ENCODE measurements around the gene MYO10. TPM values are rescaled to one million over a fixed set of nuclear protein-coding genes. Genes with fewer than 3 reads are reported as not detected.

Gene MYO10
- total RNA-seq, 1 donor from 2014 or later: 67.0 TPM

- Histone ChIP-seq H3K27me3 (no peaks in the 10 kb centered on the region), H3K9me3 (no peaks in the 10 kb centered on the region), H3K4me1 (peaks cover 28% of the 10 kb centered on the region), H3K27ac (no peak overlapping the region), H3K36me3 (no peaks in the 10 kb centered on the region), H3K4me3 (no peak overlapping the region)
- DNase-seq (no peak), ATAC-seq (peak; percentile 78)
- intact Hi-C loops (cut with DNase I): no loop called here
- TF ChIP-seq CTCF (IDR thresholded peaks at IDR 0.05): no peak
Measured at GRCh38 chr5:16857635-16858034, 78.5 kb downstream of the MYO10 start.

DNA sequence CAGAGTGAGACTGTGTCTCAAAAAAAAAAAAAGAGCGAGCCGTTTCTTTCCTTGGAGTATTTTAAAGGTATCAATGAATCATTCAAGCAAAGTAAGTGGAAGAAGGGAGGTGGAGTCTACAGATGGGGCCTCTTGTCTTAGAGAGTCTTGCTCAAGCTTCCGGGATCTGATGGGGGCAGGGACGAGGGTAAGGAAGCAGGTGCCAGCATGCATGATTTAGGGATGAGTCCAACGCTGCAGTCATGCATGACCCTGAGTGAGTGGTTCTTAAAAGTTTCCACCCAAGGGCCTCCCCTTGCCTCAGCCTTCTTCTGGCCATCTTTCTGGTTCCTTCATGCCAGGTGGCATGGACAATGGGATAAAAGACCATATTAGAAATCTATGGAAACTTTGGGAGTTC, 79.6 kb downstream of the MYO10 start:
- Histone ChIP-seq H3K4me3 (no peak overlapping the region), H3K36me3 (no peaks in the 10 kb centered on the region), H3K9me3 (no peaks in the 10 kb centered on the region), H3K27me3 (no peaks in the 10 kb centered on the region), H3K4me1 (peaks cover 28% of the 10 kb centered on the region), H3K27ac (no peak overlapping the region)
- TF ChIP-seq CTCF (IDR thresholded peaks at IDR 0.05): no peak
- intact Hi-C loops (cut with DNase I): no loop called here
- no peak for DNase-seq
- peak; percentile 51 for ATAC-seq

- H3K4me3 ChIP-seq: no peak overlapping the region
- no peak overlapping the region for H3K27ac ChIP-seq
- DNase-seq: no peak
- TF ChIP-seq CTCF (IDR thresholded peaks at IDR 0.05): no peak
- peaks cover 28% of the 10 kb centered on the region for H3K4me1 ChIP-seq
- H3K9me3 ChIP-seq: no peaks in the 10 kb centered on the region
- intact Hi-C loops (cut with DNase I): no loop called here
- no peak for ATAC-seq
- no peaks in the 10 kb centered on the region for H3K36me3 ChIP-seq
- H3K27me3 ChIP-seq: no peaks in the 10 kb centered on the region
Measured at GRCh38 chr5:16855898-16856297, 80.2 kb downstream of the MYO10 start.

GRCh38 chr5:16855485-16855884, 80.6 kb downstream of the MYO10 start:
- intact Hi-C loops (cut with DNase I): no loop called here
- no peak overlapping the region for H3K4me3 ChIP-seq
- no peaks in the 10 kb centered on the region for H3K36me3 ChIP-seq
- DNase-seq: no peak
- no peaks in the 10 kb centered on the region for H3K9me3 ChIP-seq
- no peak for TF ChIP-seq CTCF (IDR thresholded peaks at IDR 0.05)
- H3K27me3 ChIP-seq: no peaks in the 10 kb centered on the region
- H3K27ac ChIP-seq: no peak overlapping the region
- H3K4me1 ChIP-seq: peaks cover 28% of the 10 kb centered on the region
- peak; percentile 31 for ATAC-seq

- Histone ChIP-seq H3K4me1 (peaks cover 28% of the 10 kb centered on the region), H3K4me3 (no peak overlapping the region), H3K27ac (no peak overlapping the region), H3K9me3 (no peaks in the 10 kb centered on the region), H3K36me3 (no peaks in the 10 kb centered on the region), H3K27me3 (no peaks in the 10 kb centered on the region)
- ATAC-seq (no peak), DNase-seq (no peak)
- intact Hi-C loops (cut with DNase I): no loop called here
- no peak for TF ChIP-seq CTCF (IDR thresholded peaks at IDR 0.05)
Measured at GRCh38 chr5:16854351-16854750, 81.7 kb downstream of the MYO10 start.

- H3K27ac ChIP-seq: no peak overlapping the region
- no peaks in the 10 kb centered on the region for H3K9me3 ChIP-seq
- no peak for DNase-seq
- no peak for TF ChIP-seq CTCF (IDR thresholded peaks at IDR 0.05)
- intact Hi-C loops (cut with DNase I): no loop called here
- H3K4me3 ChIP-seq: no peak overlapping the region
- H3K36me3 ChIP-seq: no peaks in the 10 kb centered on the region
- ATAC-seq: no peak
- H3K27me3 ChIP-seq: no peaks in the 10 kb centered on the region
- H3K4me1 ChIP-seq: peaks cover 28% of the 10 kb centered on the region
Measured at GRCh38 chr5:16853518-16853917, 82.6 kb downstream of the MYO10 start.
